Measurements from ENCODE around the gene ZNF782. TPM values are rescaled to one million over a fixed set of nuclear protein-coding genes. Genes with fewer than 3 reads are reported as not detected.
"Not testable (repeated sequence)": the region's sequence is repeated elsewhere in the genome, so short reads cannot be mapped to it uniquely, and the experiment has no call there.

Gene ZNF782
- 5.2 and 6.0 TPM in 2 replicates for total RNA-seq (2022)
- percentile 77 among the genes with signal in this experiment for Bru-seq, nascent RNA
- BruChase-seq, experiment 1, labeled RNA remaining after a 6-hour chase = percentile 76 among the genes with signal in this experiment
- BruChase-seq, experiment 2, labeled RNA remaining after a 2-hour chase = percentile 89 among the genes with signal in this experiment
- long read RNA-seq, partial matches to known transcripts = 0 of 3 reads
- long read RNA-seq, other reads (novel, unspliced or antisense) = 3 of 3 reads

DNA sequence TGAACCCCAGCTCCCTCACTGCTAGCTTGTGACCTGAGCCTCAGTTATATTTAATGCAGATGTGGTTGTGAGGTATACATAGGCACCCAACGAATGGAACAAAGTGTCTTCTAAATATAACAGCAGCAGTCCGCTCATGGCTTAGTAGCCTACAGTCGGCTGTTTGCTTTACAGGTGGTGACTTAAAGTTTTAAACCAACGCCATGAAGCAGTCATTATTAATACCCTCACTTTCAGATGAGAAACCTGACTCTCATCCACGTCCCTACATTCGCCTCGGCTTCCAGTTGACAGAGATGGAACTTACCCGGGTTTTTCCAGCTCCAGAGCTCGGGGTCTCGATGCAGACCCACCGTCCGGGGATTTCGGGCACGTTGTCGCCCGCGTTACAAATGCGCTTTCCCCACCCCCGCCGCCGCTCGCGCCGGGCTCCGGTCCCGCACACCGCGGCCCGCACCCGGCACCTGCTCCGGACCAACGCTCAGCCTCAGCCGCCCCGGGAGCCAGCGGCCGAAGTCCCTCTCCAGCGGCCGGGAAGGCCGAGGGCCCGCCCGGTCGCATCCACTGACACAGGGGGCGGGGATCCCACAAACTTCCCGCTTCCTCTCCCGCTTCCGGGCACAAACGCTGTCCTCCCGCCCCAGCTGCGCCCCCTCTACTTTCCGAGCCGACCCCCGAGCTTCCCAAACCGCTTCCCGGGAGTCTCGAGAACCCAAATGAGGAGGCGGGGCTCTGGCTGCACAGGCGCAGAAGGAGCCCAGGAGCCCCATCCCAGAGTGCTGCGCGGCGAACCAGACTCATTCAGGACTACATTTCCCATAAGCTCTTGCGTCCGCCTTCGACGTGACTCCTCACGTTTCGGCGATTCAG is at the start of gene ZNF782:
Gene ZNF782 (minus strand): TSS at position 734 of the 870 bp plus-strand sequence. CDS start 2,553 bp downstream, outside the sequence.
- H3K36me3 Mint-ChIP-seq (ENCODE audit: insufficient read depth, unreplicated experiment) = peaks cover 14% of the 10 kb centered on the region
- ChIA-PET POLR2A (interaction anchor here (0.5 to 3.2 kb wide), 22 partner anchors 10 to 779 kb away, joined by 3 to 27 read pairs (median 4); partner anchors contain the start of genes NCBP1, TSTD2 and ZNF510), CTCF (interaction anchor here (0.8 to 1.7 kb wide), 7 partner anchors 65 to 757 kb away, joined by 3 to 9 read pairs (median 3); no protein-coding TSS in a partner anchor)
- H3K27me3 Mint-ChIP-seq (ENCODE audit: insufficient read depth, unreplicated experiment) = no peaks in the 10 kb centered on the region
- H3K9me3 Mint-ChIP-seq (ENCODE audit: unreplicated experiment) = no peaks in the 10 kb centered on the region
- TF ChIP-seq, protein P1, sequence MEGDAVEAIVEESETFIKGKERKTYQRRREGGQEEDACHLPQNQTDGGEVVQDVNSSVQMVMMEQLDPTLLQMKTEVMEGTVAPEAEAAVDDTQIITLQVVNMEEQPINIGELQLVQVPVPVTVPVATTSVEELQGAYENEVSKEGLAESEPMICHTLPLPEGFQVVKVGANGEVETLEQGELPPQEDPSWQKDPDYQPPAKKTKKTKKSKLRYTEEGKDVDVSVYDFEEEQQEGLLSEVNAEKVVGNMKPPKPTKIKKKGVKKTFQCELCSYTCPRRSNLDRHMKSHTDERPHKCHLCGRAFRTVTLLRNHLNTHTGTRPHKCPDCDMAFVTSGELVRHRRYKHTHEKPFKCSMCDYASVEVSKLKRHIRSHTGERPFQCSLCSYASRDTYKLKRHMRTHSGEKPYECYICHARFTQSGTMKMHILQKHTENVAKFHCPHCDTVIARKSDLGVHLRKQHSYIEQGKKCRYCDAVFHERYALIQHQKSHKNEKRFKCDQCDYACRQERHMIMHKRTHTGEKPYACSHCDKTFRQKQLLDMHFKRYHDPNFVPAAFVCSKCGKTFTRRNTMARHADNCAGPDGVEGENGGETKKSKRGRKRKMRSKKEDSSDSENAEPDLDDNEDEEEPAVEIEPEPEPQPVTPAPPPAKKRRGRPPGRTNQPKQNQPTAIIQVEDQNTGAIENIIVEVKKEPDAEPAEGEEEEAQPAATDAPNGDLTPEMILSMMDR (IDR thresholded peaks at IDR 0.05; ENCODE audit: unreplicated experiment) = no peak
- intact Hi-C loops (cut with micrococcal nuclease) = loop anchor here (10.0 kb wide), 1 partner anchor 529 kb away; no protein-coding TSS in a partner anchor
- TSS peak; percentile 37 for BruUV-seq (replicated peaks)
- DNase-seq (ENCODE audit: unreplicated experiment) = peak; percentile 96
- H3K4me3 Mint-ChIP-seq (ENCODE audit: unreplicated experiment) = peak within 1 kb of the TSS; percentile 87
- H3K27ac Mint-ChIP-seq (ENCODE audit: low read depth, unreplicated experiment) = peak within 1 kb of the TSS; percentile 94
- peaks cover 25% of the 10 kb centered on the region for H3K4me1 Mint-ChIP-seq (ENCODE audit: insufficient read depth, unreplicated experiment)

DNA sequence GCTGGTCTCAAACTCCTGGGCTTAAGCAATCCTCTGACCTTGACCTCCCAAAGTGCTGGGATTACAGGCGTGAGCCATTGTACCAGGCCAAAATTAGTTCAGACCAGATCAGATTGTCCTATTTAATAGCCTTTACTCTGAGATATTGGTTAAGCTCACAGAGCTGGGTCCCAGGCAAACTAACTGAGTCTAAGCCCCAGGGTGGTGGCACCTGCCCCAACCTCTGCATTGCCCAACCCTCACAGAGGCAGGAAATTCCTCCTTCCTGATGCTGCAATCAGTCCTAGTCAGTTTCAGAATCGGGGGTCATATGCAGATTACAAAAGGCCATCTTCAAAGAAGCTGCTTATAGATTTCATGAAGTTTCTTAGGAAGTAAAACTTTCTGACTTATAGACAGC is 45.7 kb upstream of the ZNF782 start:
- CTCF ChIA-PET; H3K4me3 Mint-ChIP-seq (ENCODE audit: unreplicated experiment); POLR2A ChIA-PET; H3K27ac Mint-ChIP-seq (ENCODE audit: low read depth, unreplicated experiment); BruUV-seq (replicated peaks); H3K9me3 Mint-ChIP-seq (ENCODE audit: unreplicated experiment); H3K27me3 Mint-ChIP-seq (ENCODE audit: insufficient read depth, unreplicated experiment); intact Hi-C loops (cut with micrococcal nuclease); DNase-seq (ENCODE audit: unreplicated experiment); H3K4me1 Mint-ChIP-seq (ENCODE audit: insufficient read depth, unreplicated experiment): not testable (repeated sequence)
- H3K36me3 Mint-ChIP-seq (ENCODE audit: insufficient read depth, unreplicated experiment) = peaks cover 17% of the 10 kb centered on the region

DNA sequence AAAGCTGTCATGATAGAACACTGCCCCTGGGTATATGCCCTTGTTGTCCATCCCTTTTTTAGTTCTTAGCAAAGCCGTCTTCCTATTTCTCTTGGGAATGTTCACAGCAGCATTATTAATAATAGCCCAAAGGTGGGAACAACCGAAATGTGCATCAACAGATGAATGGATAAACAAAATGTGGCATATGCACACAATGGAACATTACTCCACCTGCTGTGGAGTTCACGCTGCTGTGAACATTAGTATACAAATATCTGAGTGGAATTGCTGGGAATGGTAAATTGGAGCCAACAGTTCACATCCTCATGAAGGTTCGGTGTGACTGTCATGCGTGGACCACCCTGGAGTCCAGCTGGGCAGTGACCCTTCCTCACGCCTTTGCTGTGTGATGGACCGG is 37.8 kb upstream of the ZNF782 start:
- intact Hi-C loops (cut with micrococcal nuclease) = no loop called here
- DNase-seq (ENCODE audit: unreplicated experiment) = no peak
- no peaks in the 10 kb centered on the region for H3K9me3 Mint-ChIP-seq (ENCODE audit: unreplicated experiment)
- peaks cover 18% of the 10 kb centered on the region for H3K36me3 Mint-ChIP-seq (ENCODE audit: insufficient read depth, unreplicated experiment)
- TF ChIP-seq, protein P1 (IDR thresholded peaks at IDR 0.05; ENCODE audit: unreplicated experiment) = no peak
- no TSS peak for BruUV-seq (replicated peaks)
- H3K4me1 Mint-ChIP-seq (ENCODE audit: insufficient read depth, unreplicated experiment) = no peaks in the 10 kb centered on the region
- POLR2A ChIA-PET = interaction anchor here (0.5 kb wide), 1 partner anchor 120 kb away, joined by 3 read pairs; no protein-coding TSS in a partner anchor
- H3K27me3 Mint-ChIP-seq (ENCODE audit: insufficient read depth, unreplicated experiment) = no peaks in the 10 kb centered on the region
- no peak overlapping the region for H3K4me3 Mint-ChIP-seq (ENCODE audit: unreplicated experiment)
- H3K27ac Mint-ChIP-seq (ENCODE audit: low read depth, unreplicated experiment) = no peak overlapping the region
- CTCF ChIA-PET = no interaction called here

DNA sequence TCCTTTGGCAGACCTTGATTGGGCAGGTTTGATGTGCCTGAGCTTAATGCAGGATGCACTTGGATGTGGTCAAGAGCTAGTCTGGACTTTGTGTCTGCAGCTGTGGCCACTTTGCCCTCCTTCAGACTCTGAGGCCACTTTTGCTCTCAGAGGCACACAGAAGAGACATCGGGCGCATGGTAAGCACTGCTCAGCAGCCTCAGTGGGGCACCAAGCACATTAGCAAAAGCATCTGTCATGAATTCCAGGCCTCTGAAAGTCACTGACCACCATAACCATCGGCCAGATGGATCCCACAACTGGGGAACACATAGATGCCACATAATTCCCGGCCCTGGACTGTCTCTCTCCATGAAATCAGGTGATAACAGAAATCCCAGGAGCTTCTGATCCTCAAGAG is 34.3 kb upstream of the ZNF782 start:
- DNase-seq (ENCODE audit: unreplicated experiment) = no peak
- Mint-ChIP-seq H3K27me3 (ENCODE audit: insufficient read depth, unreplicated experiment) (no peaks in the 10 kb centered on the region), H3K36me3 (ENCODE audit: insufficient read depth, unreplicated experiment) (peaks cover 5% of the 10 kb centered on the region), H3K27ac (ENCODE audit: low read depth, unreplicated experiment) (no peak overlapping the region), H3K9me3 (ENCODE audit: unreplicated experiment) (no peaks in the 10 kb centered on the region), H3K4me1 (ENCODE audit: insufficient read depth, unreplicated experiment) (peaks cover 11% of the 10 kb centered on the region), H3K4me3 (ENCODE audit: unreplicated experiment) (no peak overlapping the region)
- POLR2A ChIA-PET = no interaction called here
- no TSS peak for BruUV-seq (replicated peaks)
- CTCF ChIA-PET = no interaction called here
- intact Hi-C loops (cut with micrococcal nuclease) = no loop called here
- TF ChIP-seq, protein P1 (IDR thresholded peaks at IDR 0.05; ENCODE audit: unreplicated experiment) = no peak
